GM12873 (cell line): Measurements from ENCODE around the gene KRTAP10-7.

Experiments
- CTCF ChIP-seq: IDR thresholded peaks from 2 replicates; pipeline ENCODE4 v1.5.1; 2012; ENCODE audit warnings: low read depth, mild to moderate bottlenecking, moderate library complexity, low read length, control low read depth; ENCODE audit not compliant: insufficient read depth; ENCODE audit errors: missing control alignments

KRTAP10-7 gene

GRCh38 chr21:44618909-44619308 lies 18.5 kb downstream of the KRTAP10-7 start:
- no peak for TF ChIP-seq CTCF

- TF ChIP-seq CTCF = no peak
These were observed 19.5 kb downstream of the KRTAP10-7 start for GRCh38 chr21:44619886-44620285.

- no peak for TF ChIP-seq CTCF
These were observed 23.2 kb downstream of the KRTAP10-7 start for GRCh38 chr21:44623575-44623974.

GRCh38 chr21:44625756-44626155 lies 25.4 kb downstream of the KRTAP10-7 start:
- TF ChIP-seq CTCF = no peak

GRCh38 chr21:44626262-44626661 lies 25.9 kb downstream of the KRTAP10-7 start:
- TF ChIP-seq CTCF = no peak

- no peak for TF ChIP-seq CTCF
These were observed 26.3 kb downstream of the KRTAP10-7 start, which contains the start of gene KRTAP10-9 for GRCh38 chr21:44626673-44627143. Gene KRTAP10-9, plus strand, starts transcription at chr21:44627093. Its CDS starts 79 bp downstream, at chr21:44627172.

GRCh38 chr21:44628707-44629391 lies 28.5 kb downstream of the KRTAP10-7 start:
- TF ChIP-seq CTCF = no peak
